ENCODE data around the gene KY.

The KY gene, protein sequence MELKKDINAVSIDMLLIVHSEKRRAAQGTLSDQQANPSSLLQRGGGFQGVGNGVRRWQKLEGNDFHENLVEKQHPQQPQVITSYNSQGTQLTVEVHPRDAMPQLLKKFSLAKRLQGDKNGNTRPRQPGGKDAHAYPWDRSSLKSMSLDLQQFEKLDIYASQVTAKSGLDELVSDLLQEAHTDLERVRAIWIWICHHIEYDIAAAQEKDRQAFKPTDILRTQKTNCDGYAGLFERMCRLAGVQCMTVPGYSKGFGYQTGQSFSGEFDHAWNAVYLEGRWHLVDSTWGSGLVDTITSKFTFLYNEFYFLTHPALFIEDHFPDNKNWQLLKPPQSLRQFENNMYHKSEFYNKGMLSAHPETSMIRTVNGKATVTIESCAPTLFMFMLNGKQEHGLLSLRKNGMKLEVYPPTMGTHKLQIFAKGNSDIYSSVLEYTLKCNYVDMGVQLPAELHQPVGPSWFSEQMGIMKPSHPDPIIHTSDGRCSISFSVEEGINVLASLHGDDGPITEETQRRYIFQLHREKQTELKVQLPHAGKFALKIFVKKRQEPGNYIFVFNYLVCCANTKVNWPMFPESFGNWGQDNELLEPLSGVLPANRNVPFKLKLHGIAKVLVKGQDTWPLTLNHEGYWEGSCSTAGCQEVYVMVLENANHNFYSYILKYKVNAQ

DNA sequence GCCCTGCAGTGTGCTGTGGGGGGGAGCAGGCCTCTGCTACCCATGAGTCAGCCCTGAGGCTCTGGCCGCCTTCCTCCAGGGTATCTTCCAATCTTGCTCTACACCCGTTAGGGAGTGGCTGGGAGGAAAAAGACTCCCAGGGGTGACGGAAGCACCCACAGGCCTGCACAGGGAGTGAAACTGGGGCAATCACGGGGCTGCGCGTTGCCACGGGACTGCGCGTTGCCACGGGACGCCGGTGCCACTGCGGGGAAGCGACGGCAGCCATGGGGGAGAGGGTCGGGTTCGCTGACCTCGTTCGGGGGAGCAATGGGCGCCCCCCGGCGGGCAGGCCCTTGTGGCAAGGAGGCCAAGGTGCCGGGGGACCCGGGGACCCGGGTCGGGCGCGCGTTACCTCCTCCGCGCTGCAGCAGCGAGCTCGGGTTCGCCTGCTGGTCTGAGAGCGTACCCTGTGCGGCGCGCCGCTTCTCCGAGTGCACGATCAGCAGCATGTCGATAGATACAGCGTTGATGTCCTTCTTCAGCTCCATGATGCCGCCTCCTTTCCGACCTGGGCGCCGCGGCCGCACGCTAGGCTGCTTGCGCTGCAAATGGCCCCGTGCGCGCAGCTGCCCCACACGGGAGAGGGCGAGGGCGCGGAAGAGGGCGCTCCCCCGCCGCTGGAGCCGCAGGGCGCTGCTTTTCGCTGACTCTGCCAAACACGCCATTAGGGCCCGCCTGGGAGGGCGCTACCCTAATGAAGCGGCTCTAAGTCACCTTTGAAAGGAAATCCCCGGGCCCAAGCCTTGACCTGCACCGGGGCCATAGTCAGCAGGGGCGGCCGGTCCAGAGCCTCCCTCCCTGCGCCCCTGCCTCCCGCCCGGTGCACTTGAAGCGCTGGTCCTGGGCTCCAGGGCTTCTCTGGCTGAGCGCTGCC, at the start of gene KY:
Gene KY, minus strand, starts transcription at position 592 of the 916 bp plus-strand sequence. Its CDS starts 62 bp downstream, at position 530.
- ATAC-seq: peak; percentile 85

DNA sequence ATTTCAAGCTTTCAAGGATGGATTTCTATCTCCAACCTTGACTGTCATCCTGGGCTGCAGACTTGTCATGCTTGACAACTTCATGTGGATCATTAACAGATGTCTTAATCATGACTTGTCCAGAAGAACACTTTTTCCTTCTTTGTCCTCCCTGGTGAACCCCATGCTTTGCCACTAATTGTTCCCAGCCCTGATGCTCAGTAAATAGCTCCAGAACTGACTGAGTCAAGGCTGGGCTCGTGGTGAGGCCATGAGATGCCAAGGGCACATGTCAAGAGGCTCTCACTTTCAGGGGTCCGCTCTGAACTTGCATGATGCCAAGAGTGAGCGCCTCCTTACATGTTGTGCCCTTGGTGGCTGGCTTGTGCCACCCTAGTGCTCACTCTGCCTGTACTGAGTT, 48.9 kb upstream of the KY start:
- TF ChIP-seq OSR1 (CRISPR knock-in tag; IDR thresholded peaks at IDR 0.05) (no peak), ZNF565 (CRISPR knock-in tag; conservative IDR thresholded peaks at IDR 0.05; ENCODE audit: low read depth) (no peak), ZNF70 (CRISPR knock-in tag; IDR thresholded peaks at IDR 0.05) (no peak), TCF4 (CRISPR knock-in tag; IDR thresholded peaks at IDR 0.05; ENCODE audit: borderline replicate concordance) (no peak), GLIS3 (CRISPR knock-in tag; IDR thresholded peaks at IDR 0.05) (no peak), PPARA (CRISPR knock-in tag; IDR thresholded peaks at IDR 0.05; ENCODE audit: borderline replicate concordance) (no peak), ZNF8 (CRISPR knock-in tag; IDR thresholded peaks at IDR 0.05) (no peak), ZC3H10 (CRISPR knock-in tag; IDR thresholded peaks at IDR 0.05) (no peak), ARNTL (CRISPR knock-in tag; IDR thresholded peaks at IDR 0.05; ENCODE audit: borderline replicate concordance, low read depth) (no peak)
- TF ChIP-seq, protein P1, sequence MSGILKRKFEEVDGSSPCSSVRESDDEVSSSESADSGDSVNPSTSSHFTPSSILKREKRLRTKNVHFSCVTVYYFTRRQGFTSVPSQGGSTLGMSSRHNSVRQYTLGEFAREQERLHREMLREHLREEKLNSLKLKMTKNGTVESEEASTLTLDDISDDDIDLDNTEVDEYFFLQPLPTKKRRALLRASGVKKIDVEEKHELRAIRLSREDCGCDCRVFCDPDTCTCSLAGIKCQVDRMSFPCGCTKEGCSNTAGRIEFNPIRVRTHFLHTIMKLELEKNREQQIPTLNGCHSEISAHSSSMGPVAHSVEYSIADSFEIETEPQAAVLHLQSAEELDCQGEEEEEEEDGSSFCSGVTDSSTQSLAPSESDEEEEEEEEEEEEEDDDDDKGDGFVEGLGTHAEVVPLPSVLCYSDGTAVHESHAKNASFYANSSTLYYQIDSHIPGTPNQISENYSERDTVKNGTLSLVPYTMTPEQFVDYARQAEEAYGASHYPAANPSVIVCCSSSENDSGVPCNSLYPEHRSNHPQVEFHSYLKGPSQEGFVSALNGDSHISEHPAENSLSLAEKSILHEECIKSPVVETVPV (CRISPR knock-in tag; IDR thresholded peaks at IDR 0.05): no peak
- TF ChIP-seq, protein P2, sequence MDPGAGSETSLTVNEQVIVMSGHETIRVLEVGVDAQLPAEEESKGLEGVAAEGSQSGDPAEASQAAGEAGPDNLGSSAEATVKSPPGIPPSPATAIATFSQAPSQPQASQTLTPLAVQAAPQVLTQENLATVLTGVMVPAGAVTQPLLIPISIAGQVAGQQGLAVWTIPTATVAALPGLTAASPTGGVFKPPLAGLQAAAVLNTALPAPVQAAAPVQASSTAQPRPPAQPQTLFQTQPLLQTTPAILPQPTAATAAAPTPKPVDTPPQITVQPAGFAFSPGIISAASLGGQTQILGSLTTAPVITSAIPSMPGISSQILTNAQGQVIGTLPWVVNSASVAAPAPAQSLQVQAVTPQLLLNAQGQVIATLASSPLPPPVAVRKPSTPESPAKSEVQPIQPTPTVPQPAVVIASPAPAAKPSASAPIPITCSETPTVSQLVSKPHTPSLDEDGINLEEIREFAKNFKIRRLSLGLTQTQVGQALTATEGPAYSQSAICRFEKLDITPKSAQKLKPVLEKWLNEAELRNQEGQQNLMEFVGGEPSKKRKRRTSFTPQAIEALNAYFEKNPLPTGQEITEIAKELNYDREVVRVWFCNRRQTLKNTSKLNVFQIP (CRISPR knock-in tag; IDR thresholded peaks at IDR 0.05; ENCODE audit: borderline replicate concordance, low read depth): no peak
- TF ChIP-seq, protein P3, sequence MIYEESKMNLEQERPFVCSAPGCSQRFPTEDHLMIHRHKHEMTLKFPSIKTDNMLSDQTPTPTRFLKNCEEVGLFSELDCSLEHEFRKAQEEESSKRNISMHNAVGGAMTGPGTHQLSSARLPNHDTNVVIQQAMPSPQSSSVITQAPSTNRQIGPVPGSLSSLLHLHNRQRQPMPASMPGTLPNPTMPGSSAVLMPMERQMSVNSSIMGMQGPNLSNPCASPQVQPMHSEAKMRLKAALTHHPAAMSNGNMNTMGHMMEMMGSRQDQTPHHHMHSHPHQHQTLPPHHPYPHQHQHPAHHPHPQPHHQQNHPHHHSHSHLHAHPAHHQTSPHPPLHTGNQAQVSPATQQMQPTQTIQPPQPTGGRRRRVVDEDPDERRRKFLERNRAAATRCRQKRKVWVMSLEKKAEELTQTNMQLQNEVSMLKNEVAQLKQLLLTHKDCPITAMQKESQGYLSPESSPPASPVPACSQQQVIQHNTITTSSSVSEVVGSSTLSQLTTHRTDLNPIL (CRISPR knock-in tag; IDR thresholded peaks at IDR 0.05; ENCODE audit: low read depth): no peak

More for the DNA sequence above, at the start of gene KY:
- no peak for TF ChIP-seq SNAI2 (CRISPR knock-in tag; IDR thresholded peaks at IDR 0.05)
- no peak for TF ChIP-seq ZNF8 (CRISPR knock-in tag; IDR thresholded peaks at IDR 0.05)
- no peak for TF ChIP-seq ZFP3 (CRISPR knock-in tag; IDR thresholded peaks at IDR 0.05)
- TF ChIP-seq ISL1 (CRISPR knock-in tag; IDR thresholded peaks at IDR 0.05): no peak
- TF ChIP-seq ESRRG (CRISPR knock-in tag; IDR thresholded peaks at IDR 0.05): no peak
- no peak for TF ChIP-seq CSDC2 (CRISPR knock-in tag; IDR thresholded peaks at IDR 0.05)
- TF ChIP-seq, protein P2 (CRISPR knock-in tag; IDR thresholded peaks at IDR 0.05; ENCODE audit: borderline replicate concordance, low read depth): no peak
- TF ChIP-seq ARNTL (CRISPR knock-in tag; IDR thresholded peaks at IDR 0.05; ENCODE audit: borderline replicate concordance, low read depth): no peak
- TF ChIP-seq, protein P1 (CRISPR knock-in tag; IDR thresholded peaks at IDR 0.05): no peak
- no peak for TF ChIP-seq PPARA (CRISPR knock-in tag; IDR thresholded peaks at IDR 0.05; ENCODE audit: borderline replicate concordance)
- TF ChIP-seq TOX (CRISPR knock-in tag; IDR thresholded peaks at IDR 0.05; ENCODE audit: borderline replicate concordance): no peak
- TF ChIP-seq, protein P3 (CRISPR knock-in tag; IDR thresholded peaks at IDR 0.05; ENCODE audit: low read depth): no peak
- TF ChIP-seq ZNF565 (CRISPR knock-in tag; conservative IDR thresholded peaks at IDR 0.05; ENCODE audit: low read depth): no peak
- TF ChIP-seq ZFP30 (CRISPR knock-in tag; IDR thresholded peaks at IDR 0.05): no peak

More for the DNA sequence above, 48.9 kb upstream of the KY start:
- ATAC-seq: no peak

Data from SK-N-SH treated with all-trans-retinoic acid at 6 μM for 48 hours (cell line).